Inflammatory macrophage treated with lipopolysaccharide for 4 hours (primary cell): ENCODE data around the gene TNFRSF8.
A peak's percentile ranks its signal among the peaks of the same experiment; 100 is the strongest.

ENCODE experiments used
- DNase-seq: peaks from one replicate; pipeline ENCODE4 v3.0.0-alpha.2; 2020

Gene TNFRSF8

GRCh38 chr1:12064073-12064969 is 1.2 kb downstream of the TNFRSF8 start:
- peak; percentile 24 for DNase-seq

- DNase-seq, result no peak
Measured at GRCh38 chr1:12065872-12066271, 2.8 kb downstream of the TNFRSF8 start.

GRCh38 chr1:12067900-12068821 is 5.1 kb downstream of the TNFRSF8 start:
- no peak for DNase-seq

DNA sequence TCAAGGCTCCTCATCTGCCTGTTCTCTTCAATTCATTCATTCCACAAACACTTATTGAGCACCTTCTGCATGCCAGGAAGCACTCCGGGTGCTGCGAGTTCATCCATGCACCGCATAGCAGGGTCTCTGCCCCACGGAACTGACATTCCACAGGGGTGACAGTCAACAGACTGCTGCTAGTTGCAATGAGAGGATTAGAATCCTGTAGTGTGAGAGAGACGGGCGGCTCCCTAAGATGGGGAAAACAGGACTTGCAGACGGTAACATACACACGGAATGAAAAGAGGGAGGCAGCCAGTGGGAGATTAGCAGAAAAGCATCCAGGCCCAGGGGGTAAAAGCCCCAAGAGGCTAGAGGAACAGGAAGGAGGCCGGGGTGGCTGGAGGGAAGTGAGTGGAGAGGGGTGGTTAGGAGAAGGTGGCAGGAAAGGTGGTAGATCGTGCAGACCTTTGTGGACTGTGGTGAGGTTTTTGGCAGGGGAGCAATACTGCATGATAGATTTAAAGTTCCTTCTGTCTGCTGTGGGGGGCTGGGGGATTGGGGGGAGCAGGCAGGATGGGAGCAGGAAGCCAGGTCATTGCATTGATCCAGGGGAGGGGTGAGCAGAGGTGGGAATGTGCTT is 6.6 kb downstream of the TNFRSF8 start:
- no peak for DNase-seq

GRCh38 chr1:12071892-12072291 is 8.8 kb downstream of the TNFRSF8 start:
- no peak for DNase-seq

- no peak for DNase-seq
Measured at GRCh38 chr1:12072741-12073140, 9.6 kb downstream of the TNFRSF8 start.

DNA sequence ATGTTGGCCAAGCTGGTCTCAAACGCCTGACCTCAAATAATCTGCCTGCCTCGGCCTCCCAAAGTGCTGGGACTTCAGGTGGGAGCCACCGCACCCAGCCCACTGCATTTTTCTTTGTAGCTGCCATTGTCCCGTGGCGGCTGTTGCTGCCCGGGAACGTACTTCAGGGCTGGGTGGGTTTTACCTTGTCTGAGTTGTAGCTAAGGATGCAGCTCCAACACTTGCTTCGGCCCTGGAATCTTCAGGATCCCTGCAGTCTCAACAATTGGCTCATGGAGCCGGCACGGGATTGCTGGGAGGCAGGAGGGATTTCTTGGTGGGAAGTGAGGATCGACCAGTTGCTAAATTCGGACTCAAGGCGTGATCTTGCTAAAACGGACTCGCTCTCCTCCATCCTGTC is 10.7 kb downstream of the TNFRSF8 start:
- DNase-seq, result no peak

DNA sequence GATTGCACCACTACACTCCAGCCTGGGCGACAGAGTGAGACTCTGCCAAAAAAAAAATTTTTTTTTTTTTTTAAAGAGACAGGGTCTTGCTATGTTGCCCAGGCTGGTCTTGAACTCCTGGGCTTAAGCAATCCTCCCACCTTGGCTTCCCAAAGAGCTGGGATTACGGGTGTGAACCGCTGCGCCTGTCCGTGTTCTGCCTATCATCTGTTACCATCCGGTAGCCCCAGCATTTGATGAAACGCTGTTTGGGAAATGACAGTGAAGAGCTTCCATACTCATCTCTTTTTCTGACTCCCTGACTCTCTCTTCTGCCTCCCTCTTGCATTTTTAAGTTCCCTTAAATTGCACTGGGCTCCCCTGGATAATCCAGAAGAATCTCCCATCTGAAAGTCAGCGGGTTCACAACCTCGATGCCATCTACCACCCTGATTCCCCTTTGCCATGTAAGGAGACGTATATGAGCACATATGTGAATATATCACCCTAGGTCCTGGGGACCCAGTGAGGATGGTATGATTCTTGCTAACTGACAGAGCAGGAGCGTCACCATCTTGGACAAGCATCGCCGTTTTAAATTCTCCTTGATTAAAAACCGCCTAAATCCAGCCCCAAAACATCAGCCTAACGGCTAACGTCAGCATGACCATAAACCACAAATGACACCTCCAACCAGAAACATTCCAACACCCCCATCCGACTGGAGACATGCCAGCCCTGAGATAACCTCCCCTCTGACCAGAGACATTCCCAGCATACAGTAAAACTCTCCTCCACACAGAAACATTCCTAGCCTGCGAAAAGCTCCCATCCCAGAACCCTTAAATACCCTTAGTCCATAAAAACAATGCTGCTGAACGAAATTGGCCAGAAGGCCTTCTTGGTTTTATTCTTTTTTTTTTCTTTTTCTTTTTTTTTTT is 12.4 kb downstream of the TNFRSF8 start:
- DNase-seq, result no peak

GRCh38 chr1:12076425-12077005 is 13.4 kb downstream of the TNFRSF8 start:
- no peak for DNase-seq

DNA sequence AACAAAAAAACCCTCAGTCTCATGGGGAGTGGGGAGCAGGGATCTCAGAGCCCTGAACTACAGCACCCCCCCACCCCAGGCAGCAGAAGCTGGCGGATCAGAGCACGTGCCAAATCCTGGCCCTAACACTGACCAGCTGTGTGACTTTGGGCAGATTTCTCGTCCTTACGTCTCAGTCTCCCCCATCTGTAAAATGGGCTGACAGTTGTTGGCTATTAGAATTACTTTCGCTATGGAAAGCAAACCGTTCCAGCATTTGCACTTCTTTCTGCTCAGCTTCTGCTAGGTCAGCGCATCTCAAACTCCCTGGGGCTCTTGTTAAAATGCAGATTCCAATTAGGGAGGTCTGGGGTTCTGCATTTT is 15.5 kb downstream of the TNFRSF8 start:
- DNase-seq, result no peak

DNA sequence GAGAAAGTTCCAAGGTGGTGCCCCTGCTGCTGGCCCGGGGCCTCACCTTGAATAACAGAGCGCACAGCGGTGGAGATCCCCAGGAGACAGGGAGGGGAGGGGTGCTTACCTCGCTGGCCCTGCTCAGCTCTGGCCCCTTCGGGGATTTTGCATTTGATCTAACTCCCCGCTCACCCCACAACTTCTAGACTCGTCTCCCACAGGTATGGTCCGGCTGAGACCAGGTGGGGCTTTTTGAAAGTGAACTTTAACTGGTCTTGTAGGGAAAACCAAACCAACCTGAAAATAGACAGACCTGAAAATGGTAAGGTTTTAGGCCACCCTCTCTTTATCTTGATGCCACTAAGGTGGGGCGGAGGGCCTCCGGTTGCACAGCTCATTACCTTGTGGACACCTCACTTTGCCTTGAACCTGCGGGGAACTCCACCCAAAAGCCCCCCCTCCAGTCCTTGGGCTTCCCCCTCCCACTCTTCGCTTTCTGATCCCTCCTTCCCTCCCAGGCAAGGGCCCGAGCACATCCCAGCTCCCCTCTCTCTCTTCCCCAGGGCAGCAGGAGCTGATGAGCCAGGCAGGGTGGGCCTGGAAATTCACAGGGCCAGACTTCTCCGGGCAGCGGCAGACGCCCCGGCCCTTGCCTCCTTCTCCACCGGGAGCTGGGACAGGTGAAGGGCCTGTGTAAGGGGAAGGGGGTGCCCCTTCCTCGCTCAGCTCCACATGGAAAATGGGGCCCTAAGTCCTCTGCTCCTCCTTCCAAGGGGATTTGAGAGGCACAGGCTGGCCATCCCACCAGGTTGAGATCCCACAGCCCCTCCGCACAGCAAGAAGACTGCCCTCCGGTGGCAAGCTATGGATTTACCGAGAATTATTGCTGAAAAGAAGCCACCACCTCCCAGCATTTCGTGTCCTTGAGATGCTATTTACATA is 16.1 kb downstream of the TNFRSF8 start:
- DNase-seq, result peak; percentile 37

DNA sequence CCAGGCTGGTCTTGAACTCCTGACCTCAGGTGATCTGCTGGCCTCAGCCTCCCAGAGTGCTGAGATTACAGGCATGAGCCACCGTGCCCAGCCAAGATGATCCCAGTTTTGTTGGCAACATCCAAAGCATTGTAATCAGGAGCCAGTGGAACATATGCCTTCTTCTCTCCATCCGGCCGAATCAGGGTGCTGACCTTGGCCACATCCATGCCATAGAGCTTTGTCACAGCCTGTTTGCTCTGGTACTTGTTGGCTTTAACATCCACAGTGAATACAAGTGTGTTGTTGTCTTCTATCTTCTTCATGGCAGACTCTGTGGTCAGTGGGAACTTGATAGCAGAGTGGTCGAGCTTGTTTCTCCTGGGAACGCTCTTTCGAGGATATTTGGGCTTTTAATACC is 17.1 kb downstream of the TNFRSF8 start:
- DNase-seq, result no peak

GRCh38 chr1:12080773-12081556 is 17.9 kb downstream of the TNFRSF8 start:
- no peak for DNase-seq

GRCh38 chr1:12081648-12082396 is 18.7 kb downstream of the TNFRSF8 start:
- DNase-seq, result no peak

- no peak for DNase-seq
Measured at GRCh38 chr1:12082988-12083387, 19.9 kb downstream of the TNFRSF8 start.

GRCh38 chr1:12083766-12084165 is 20.7 kb downstream of the TNFRSF8 start:
- no peak for DNase-seq

- DNase-seq, result no peak
Measured at GRCh38 chr1:12085643-12086260, 22.6 kb downstream of the TNFRSF8 start.

- peak; percentile 84 for DNase-seq
Measured at GRCh38 chr1:12087797-12088314, 24.8 kb downstream of the TNFRSF8 start.
